Calu3 (cell line): ENCODE measurements around the gene CABLES2. TPM values are rescaled to one million over a fixed set of nuclear protein-coding genes. Genes with fewer than 3 reads are reported as not detected.

Experiments
- BruUV-seq: library from RNA; stranded (reverse); fragments of 400-500 nt; replicated peaks from 2 replicates; lab custom pipeline; 2021; lab: Mats Ljungman, UMichigan
- CTCF ChIA-PET: fragments of 300-600 bp; sonication (Branson Sonifier 250); formaldehyde crosslinking; loops from one replicate; lab custom pipeline; 2022; ENCODE audit warnings: antibody characterized with exemption; lab: Charles Lee
- DNase-seq: peaks from one replicate; pipeline ENCODE4 v3.0.0; 2022
- H3K27ac Mint-ChIP-seq: one replicate; pipeline ENCODE4 v1.8.0; 2022; ENCODE audit warnings: mixed read lengths; ENCODE audit not compliant: unreplicated experiment
- H3K27me3 Mint-ChIP-seq: one replicate; pipeline ENCODE4 v1.8.0; 2022; ENCODE audit warnings: mixed read lengths; ENCODE audit not compliant: unreplicated experiment
- H3K36me3 Mint-ChIP-seq: one replicate; pipeline ENCODE4 v1.8.0; 2022; ENCODE audit warnings: mild to moderate bottlenecking, moderate library complexity, mixed read lengths; ENCODE audit not compliant: insufficient read depth, unreplicated experiment
- H3K4me1 Mint-ChIP-seq: one replicate; pipeline ENCODE4 v1.8.0; 2022; ENCODE audit warnings: mild to moderate bottlenecking, low read depth, mixed read lengths; ENCODE audit not compliant: unreplicated experiment
- H3K4me3 Mint-ChIP-seq: one replicate; pipeline ENCODE4 v1.8.0; 2022; ENCODE audit warnings: mild to moderate bottlenecking, low read depth, moderate library complexity, mixed read lengths; ENCODE audit not compliant: unreplicated experiment
- H3K9me3 Mint-ChIP-seq: one replicate; pipeline ENCODE4 v1.8.0; 2022; ENCODE audit warnings: low read depth, mixed read lengths; ENCODE audit not compliant: unreplicated experiment
- intact Hi-C: fragments of 100-400 bp; cut with micrococcal nuclease; formaldehyde crosslinking; loops from one replicate; pipeline ENCODE4 v1.10.0; 2022; ENCODE audit not compliant: unreplicated experiment
- total RNA-seq: library from RNA; stranded (reverse); gene quantifications from 2 replicates; pipeline ENCODE4 v1.2.3, GENCODE V29; 2022
- TF ChIP-seq, protein P1 (sequence below): fragments of 200-600 bp; IDR thresholded peaks from one replicate; pipeline ENCODE4 v1.8.0; 2022; ENCODE audit warnings: antibody characterized with exemption; ENCODE audit not compliant: unreplicated experiment

Gene CABLES2
- total RNA-seq, 1 experiment from 2014 or later = 13.6 TPM

GRCh38 chr20:62371588-62372041, 35.5 kb downstream of the CABLES2 start:
- CTCF ChIA-PET = interaction anchor here (0.8 to 3.9 kb wide), 4 partner anchors 11 to 107 kb away, joined by 3 to 22 read pairs (median 4); partner anchors contain the start of gene RPS21
- no peak for DNase-seq
- H3K27ac Mint-ChIP-seq = no peak overlapping the region
- BruUV-seq = no TSS peak
- no peaks in the 10 kb centered on the region for H3K27me3 Mint-ChIP-seq
- no peak overlapping the region for H3K4me3 Mint-ChIP-seq
- intact Hi-C loops = no loop called here
- TF ChIP-seq, protein P1, sequence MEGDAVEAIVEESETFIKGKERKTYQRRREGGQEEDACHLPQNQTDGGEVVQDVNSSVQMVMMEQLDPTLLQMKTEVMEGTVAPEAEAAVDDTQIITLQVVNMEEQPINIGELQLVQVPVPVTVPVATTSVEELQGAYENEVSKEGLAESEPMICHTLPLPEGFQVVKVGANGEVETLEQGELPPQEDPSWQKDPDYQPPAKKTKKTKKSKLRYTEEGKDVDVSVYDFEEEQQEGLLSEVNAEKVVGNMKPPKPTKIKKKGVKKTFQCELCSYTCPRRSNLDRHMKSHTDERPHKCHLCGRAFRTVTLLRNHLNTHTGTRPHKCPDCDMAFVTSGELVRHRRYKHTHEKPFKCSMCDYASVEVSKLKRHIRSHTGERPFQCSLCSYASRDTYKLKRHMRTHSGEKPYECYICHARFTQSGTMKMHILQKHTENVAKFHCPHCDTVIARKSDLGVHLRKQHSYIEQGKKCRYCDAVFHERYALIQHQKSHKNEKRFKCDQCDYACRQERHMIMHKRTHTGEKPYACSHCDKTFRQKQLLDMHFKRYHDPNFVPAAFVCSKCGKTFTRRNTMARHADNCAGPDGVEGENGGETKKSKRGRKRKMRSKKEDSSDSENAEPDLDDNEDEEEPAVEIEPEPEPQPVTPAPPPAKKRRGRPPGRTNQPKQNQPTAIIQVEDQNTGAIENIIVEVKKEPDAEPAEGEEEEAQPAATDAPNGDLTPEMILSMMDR = no peak
- peaks cover 27% of the 10 kb centered on the region for H3K4me1 Mint-ChIP-seq
- peaks cover 37% of the 10 kb centered on the region for H3K36me3 Mint-ChIP-seq
- no peaks in the 10 kb centered on the region for H3K9me3 Mint-ChIP-seq

DNA sequence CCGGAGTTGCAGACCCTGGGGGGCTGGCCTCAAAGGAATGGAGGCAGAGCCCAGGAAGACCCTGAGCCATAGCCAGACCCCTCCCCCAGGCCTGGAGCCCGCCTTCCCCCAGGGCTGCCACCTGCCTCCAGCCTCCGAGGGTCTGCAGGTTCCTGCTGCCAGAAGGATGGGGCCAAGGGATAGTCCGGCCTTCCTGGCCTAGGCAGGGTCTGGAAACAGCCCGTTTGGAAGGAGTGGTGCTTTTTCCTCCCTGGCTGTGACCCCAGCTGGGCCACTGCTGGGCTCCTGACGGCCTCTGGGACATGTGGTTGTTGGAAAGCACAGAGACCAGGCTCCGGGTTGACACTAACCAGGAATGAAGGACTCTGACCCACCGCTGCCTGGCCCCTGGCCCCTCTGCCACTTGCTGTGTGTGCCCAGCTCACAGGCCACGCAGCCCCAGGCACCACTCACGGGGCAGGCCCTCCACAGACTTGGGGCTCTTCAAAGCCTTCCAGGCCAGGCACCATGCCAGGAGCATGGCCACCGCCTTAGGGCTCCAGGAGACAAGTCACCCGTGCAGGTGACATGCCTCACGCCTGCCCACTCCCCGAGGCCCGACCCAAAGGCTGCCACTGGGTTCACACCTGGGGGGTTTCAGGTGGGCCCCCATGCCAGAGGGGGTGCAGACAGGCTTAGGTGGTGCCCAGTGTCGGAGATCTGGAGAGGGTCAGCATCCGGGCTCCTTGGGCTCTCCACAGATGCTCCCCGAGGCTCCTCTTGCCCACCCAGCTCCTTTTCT, 36.1 kb downstream of the CABLES2 start:
- CTCF ChIA-PET = interaction anchor here (1.0 to 3.9 kb wide), 4 partner anchors 10 to 21 kb away, joined by 3 to 22 read pairs (median 4); partner anchors contain the start of gene RPS21
- H3K27ac Mint-ChIP-seq = no peak overlapping the region
- peaks cover 27% of the 10 kb centered on the region for H3K4me1 Mint-ChIP-seq
- H3K4me3 Mint-ChIP-seq = no peak overlapping the region
- H3K9me3 Mint-ChIP-seq = no peaks in the 10 kb centered on the region
- no peak for DNase-seq
- peaks cover 43% of the 10 kb centered on the region for H3K36me3 Mint-ChIP-seq
- H3K27me3 Mint-ChIP-seq = no peaks in the 10 kb centered on the region
- no TSS peak for BruUV-seq
- intact Hi-C loops = no loop called here
- TF ChIP-seq, protein P1 = no peak

DNA sequence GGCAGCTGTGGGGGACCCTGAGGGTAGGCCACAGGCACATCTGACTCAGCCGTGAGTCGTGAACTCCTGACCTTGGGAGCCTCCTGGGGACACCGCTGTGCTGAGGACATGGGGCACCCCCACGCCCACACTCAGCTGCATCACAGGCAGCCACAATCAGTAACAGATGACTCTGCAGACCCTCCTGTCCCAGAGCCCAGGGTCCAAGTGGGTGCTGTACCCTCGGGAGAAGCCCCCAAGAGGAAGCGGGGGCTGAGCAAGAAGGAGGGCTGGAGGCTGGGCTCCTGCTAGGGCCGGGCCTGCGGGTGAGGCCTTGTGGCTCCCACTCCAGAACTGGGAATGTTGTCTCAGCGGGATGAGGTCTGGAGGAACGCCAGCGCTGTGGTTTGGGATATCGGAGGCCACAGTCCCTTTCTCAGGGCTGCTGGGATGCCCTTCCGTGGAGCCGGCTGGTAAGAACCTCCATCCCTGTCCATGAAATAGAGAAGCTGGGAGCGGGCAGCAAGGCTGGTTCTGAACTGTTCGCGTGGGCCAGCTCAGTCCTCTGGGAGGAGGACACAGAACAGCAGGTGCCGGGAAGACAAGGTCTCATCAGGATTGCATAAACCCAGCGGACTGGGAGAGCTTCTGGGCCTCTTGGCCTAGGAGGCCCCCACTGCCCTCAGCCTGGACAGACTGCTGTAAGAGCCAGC, 36.8 kb downstream of the CABLES2 start:
- H3K4me3 Mint-ChIP-seq = no peak overlapping the region
- H3K36me3 Mint-ChIP-seq = peaks cover 50% of the 10 kb centered on the region
- no peak for DNase-seq
- no peak overlapping the region for H3K27ac Mint-ChIP-seq
- BruUV-seq = no TSS peak
- no peaks in the 10 kb centered on the region for H3K27me3 Mint-ChIP-seq
- TF ChIP-seq, protein P1 = no peak
- CTCF ChIA-PET = interaction anchor here (0.5 to 3.9 kb wide), 4 partner anchors 9 to 245 kb away, joined by 3 to 22 read pairs (median 6); partner anchors contain the start of gene RPS21
- intact Hi-C loops = no loop called here
- no peaks in the 10 kb centered on the region for H3K9me3 Mint-ChIP-seq
- peaks cover 33% of the 10 kb centered on the region for H3K4me1 Mint-ChIP-seq

DNA sequence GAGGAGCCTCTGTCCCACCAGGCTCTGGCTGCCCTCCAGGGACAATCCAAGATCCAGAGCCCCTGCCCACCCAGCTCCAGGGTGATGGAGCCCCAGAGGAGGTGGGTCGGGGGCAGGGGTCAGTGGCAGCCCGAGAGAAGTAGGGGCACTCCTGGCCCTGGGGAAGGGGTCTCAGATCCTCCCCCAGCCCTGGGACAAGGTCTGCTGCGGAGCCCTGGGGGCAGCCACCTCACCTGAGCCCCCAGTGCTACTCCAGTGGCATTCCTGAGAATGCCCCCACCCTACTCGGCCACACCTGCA, 37.3 kb downstream of the CABLES2 start:
- Mint-ChIP-seq H3K4me1 (peaks cover 37% of the 10 kb centered on the region), H3K27me3 (no peaks in the 10 kb centered on the region), H3K4me3 (no peak overlapping the region), H3K36me3 (peaks cover 55% of the 10 kb centered on the region), H3K9me3 (no peaks in the 10 kb centered on the region), H3K27ac (no peak overlapping the region)
- intact Hi-C loops = no loop called here
- no TSS peak for BruUV-seq
- CTCF ChIA-PET = interaction anchor here (1.2 to 3.9 kb wide), 3 partner anchors 8 to 16 kb away, joined by 3 to 22 read pairs (median 6); no protein-coding TSS in a partner anchor
- TF ChIP-seq, protein P1 = no peak
- no peak for DNase-seq
